GM12891 (cell line): ENCODE data around the gene LIN28B.

ENCODE experiments used
- DNase-seq: peaks from one replicate; pipeline ENCODE4 v3.0.0; 2011; ENCODE audit warnings: low spot score; ENCODE audit not compliant: insufficient read length
- FAIRE-seq: peaks from 2 replicates; lab custom pipeline; 2011; peaks lifted over from hg19 to GRCh38; lab: Jason Lieb, UNC
- PAX5 ChIP-seq: IDR thresholded peaks from 2 replicates; pipeline ENCODE4 v1.6.1; 2011; ENCODE audit warnings: low read length, moderate library complexity, mild to moderate bottlenecking; ENCODE audit not compliant: insufficient read depth, severe bottlenecking
- POLR2A ChIP-seq: IDR thresholded peaks from 2 replicates; pipeline ENCODE4 v1.6.1; 2011; ENCODE audit warnings: low read depth, low read length, control low read depth
- POLR2AphosphoS5 ChIP-seq: IDR thresholded peaks from 2 replicates; pipeline ENCODE4 v1.6.1; 2011; ENCODE audit warnings: low read depth, low read length, control low read depth
- POU2F2 ChIP-seq: IDR thresholded peaks from 2 replicates; pipeline ENCODE4 v1.6.1; 2011; ENCODE audit warnings: low read depth, mild to moderate bottlenecking, control low read depth, low read length, moderate library complexity
- SPI1 ChIP-seq: IDR thresholded peaks from 2 replicates; pipeline ENCODE4 v1.6.1; 2011; ENCODE audit warnings: low read depth, low read length, control low read depth
- TAF1 ChIP-seq: IDR thresholded peaks from 2 replicates; pipeline ENCODE4 v1.6.1; 2011; ENCODE audit warnings: low read depth, low read length, control low read depth

The LIN28B gene

GRCh38 chr6:105105094-105105493 is 148.2 kb downstream of the LIN28B start:
- DNase-seq (no peak), FAIRE-seq (no peak)
- TF ChIP-seq POU2F2, result no peak
- no peak for TF ChIP-seq POLR2AphosphoS5
- no peak for TF ChIP-seq SPI1
- no peak for TF ChIP-seq TAF1
- no peak for TF ChIP-seq PAX5
- no peak for TF ChIP-seq POLR2A

- FAIRE-seq (no peak), DNase-seq (no peak)
- TF ChIP-seq POLR2AphosphoS5, result no peak
- TF ChIP-seq POLR2A, result no peak
- no peak for TF ChIP-seq POU2F2
- TF ChIP-seq PAX5, result no peak
- TF ChIP-seq TAF1, result no peak
- TF ChIP-seq SPI1, result no peak
Observed at GRCh38 chr6:105106260-105106659, 149.4 kb downstream of the LIN28B start.

GRCh38 chr6:105107207-105107606 is 150.3 kb downstream of the LIN28B start:
- FAIRE-seq, result no peak
- no peak for TF ChIP-seq POU2F2
- no peak for TF ChIP-seq POLR2A
- TF ChIP-seq PAX5, result no peak
- no peak for DNase-seq

- TF ChIP-seq PAX5 (no peak), POLR2AphosphoS5 (no peak), TAF1 (no peak), POU2F2 (no peak), POLR2A (no peak), SPI1 (no peak)
- FAIRE-seq (no peak), DNase-seq (no peak)
Observed at GRCh38 chr6:105108631-105109262, 151.8 kb downstream of the LIN28B start.

GRCh38 chr6:105109955-105110895 is 153.3 kb downstream of the LIN28B start:
- no peak for DNase-seq
- FAIRE-seq, result no peak
- TF ChIP-seq POLR2A, result no peak
- no peak for TF ChIP-seq SPI1
- TF ChIP-seq POU2F2, result no peak
- TF ChIP-seq TAF1, result no peak
- no peak for TF ChIP-seq POLR2AphosphoS5
- TF ChIP-seq PAX5, result no peak

- TF ChIP-seq TAF1, result no peak
- no peak for TF ChIP-seq PAX5
- no peak for TF ChIP-seq POLR2AphosphoS5
- TF ChIP-seq POLR2A, result no peak
- no peak for TF ChIP-seq SPI1
- no peak for TF ChIP-seq POU2F2
- FAIRE-seq (no peak), DNase-seq (no peak)
Observed at GRCh38 chr6:105111105-105111504, 154.2 kb downstream of the LIN28B start.

GRCh38 chr6:105111871-105112270 is 155.0 kb downstream of the LIN28B start:
- no peak for DNase-seq
- no peak for FAIRE-seq
- TF ChIP-seq TAF1 (no peak), SPI1 (no peak), PAX5 (no peak), POU2F2 (no peak), POLR2A (no peak), POLR2AphosphoS5 (no peak)

- FAIRE-seq (no peak), DNase-seq (no peak)
- TF ChIP-seq PAX5 (no peak), POU2F2 (no peak), TAF1 (no peak), POLR2AphosphoS5 (no peak), SPI1 (no peak), POLR2A (no peak)
Observed at GRCh38 chr6:105112577-105112976, 155.7 kb downstream of the LIN28B start.

GRCh38 chr6:105113422-105113821 is 156.5 kb downstream of the LIN28B start:
- FAIRE-seq (no peak), DNase-seq (no peak)
- TF ChIP-seq PAX5 (no peak), POLR2A (no peak), POU2F2 (no peak)

- DNase-seq (no peak), FAIRE-seq (no peak)
- TF ChIP-seq TAF1 (no peak), POLR2A (no peak), SPI1 (no peak), PAX5 (no peak), POLR2AphosphoS5 (no peak), POU2F2 (no peak)
Observed at GRCh38 chr6:105116150-105116549, 159.2 kb downstream of the LIN28B start.
